MM.1S (cell line): Measurements from ENCODE around the gene KIF16B.
A peak's percentile ranks its signal among the peaks of the same experiment; 100 is the strongest.
"Not testable (repeated sequence)": the region's sequence is repeated elsewhere in the genome, so short reads cannot be mapped to it uniquely, and the experiment has no call there.

Experiments used
- DNase-seq: peaks from one replicate; pipeline ENCODE4 v3.0.0-alpha.2; 2015
- H2AFZ ChIP-seq: fragments of 300-600 bp; sonication (generic); 2 replicates; pipeline ENCODE4 v1.6.0; 2016; ENCODE audit warnings: antibody characterized with exemption, low read length
- H3F3A ChIP-seq: fragments of 300-600 bp; sonication (generic); 2 replicates; pipeline ENCODE4 v1.6.1; 2016; ENCODE audit warnings: mild to moderate bottlenecking, antibody characterized with exemption, low read length, moderate library complexity, mixed read lengths; ENCODE audit not compliant: insufficient read depth
- H3K27ac ChIP-seq: fragments of 300-600 bp; sonication (generic); 2 replicates; pipeline ENCODE4 v1.5.1; 2016; ENCODE audit warnings: mild to moderate bottlenecking, low read length
- H3K27me3 ChIP-seq: fragments of 300-600 bp; sonication (generic); replicated peaks from 2 replicates; pipeline ENCODE4 v1.6.0; 2016; ENCODE audit warnings: low read length; ENCODE audit not compliant: insufficient read depth
- H3K36me3 ChIP-seq: fragments of 300-600 bp; sonication (generic); replicated peaks from 2 replicates; pipeline ENCODE4 v1.6.1; 2016; ENCODE audit warnings: mild to moderate bottlenecking, low read length, mixed read lengths; ENCODE audit not compliant: insufficient read depth
- H3K4me1 ChIP-seq: fragments of 300-600 bp; sonication (generic); 2 replicates; pipeline ENCODE4 v1.6.1; 2016; ENCODE audit warnings: low read length, mixed read lengths
- H3K4me2 ChIP-seq: fragments of 300-600 bp; sonication (generic); 2 replicates; pipeline ENCODE4 v1.6.0; 2016; ENCODE audit warnings: low read depth, low read length
- H3K4me3 ChIP-seq: fragments of 300-600 bp; sonication (generic); 2 replicates; pipeline ENCODE4 v1.5.1; 2016; ENCODE audit warnings: low read length, mixed read lengths
- H3K79me2 ChIP-seq: fragments of 300-600 bp; sonication (generic); 2 replicates; pipeline ENCODE4 v1.6.1; 2016; ENCODE audit warnings: mixed run types, low read length, mixed read lengths
- H3K9ac ChIP-seq: fragments of 300-600 bp; sonication (generic); 2 replicates; pipeline ENCODE4 v1.6.1; 2016; ENCODE audit warnings: low read length, mixed read lengths
- H3K9me2 ChIP-seq: fragments of 300-600 bp; sonication (generic); replicated peaks from 2 replicates; pipeline ENCODE4 v1.6.1; 2016; ENCODE audit warnings: mild to moderate bottlenecking, low read length, mixed read lengths; ENCODE audit not compliant: insufficient read depth
- H3K9me3 ChIP-seq: fragments of 300-600 bp; sonication (generic); replicated peaks from 2 replicates; pipeline ENCODE4 v1.6.1; 2016; ENCODE audit warnings: mild to moderate bottlenecking, low read length, mixed read lengths; ENCODE audit not compliant: insufficient read depth
- H4K20me1 ChIP-seq: fragments of 300-600 bp; sonication (generic); 2 replicates; pipeline ENCODE4 v1.6.1; 2016; ENCODE audit warnings: mild to moderate bottlenecking, low read length, moderate library complexity, mixed read lengths; ENCODE audit not compliant: insufficient read depth
- CTCF ChIP-seq: fragments of 300-600 bp; sonication (generic); IDR thresholded peaks from 2 replicates; pipeline ENCODE4 v1.5.1; 2016; ENCODE audit warnings: antibody characterized with exemption, low read length, mixed read lengths
- EZH2 ChIP-seq: fragments of 300-600 bp; sonication (generic); optimal IDR thresholded peaks from 2 replicates; pipeline ENCODE3; 2017; ENCODE audit warnings: low read depth, mild to moderate bottlenecking, antibody characterized with exemption, low read length, mixed read lengths
- EZH2phosphoT487 ChIP-seq: fragments of 300-600 bp; sonication (generic); IDR thresholded peaks from 2 replicates; pipeline ENCODE4 v1.6.1; 2018; ENCODE audit warnings: antibody characterized with exemption, low read length

Gene KIF16B

DNA sequence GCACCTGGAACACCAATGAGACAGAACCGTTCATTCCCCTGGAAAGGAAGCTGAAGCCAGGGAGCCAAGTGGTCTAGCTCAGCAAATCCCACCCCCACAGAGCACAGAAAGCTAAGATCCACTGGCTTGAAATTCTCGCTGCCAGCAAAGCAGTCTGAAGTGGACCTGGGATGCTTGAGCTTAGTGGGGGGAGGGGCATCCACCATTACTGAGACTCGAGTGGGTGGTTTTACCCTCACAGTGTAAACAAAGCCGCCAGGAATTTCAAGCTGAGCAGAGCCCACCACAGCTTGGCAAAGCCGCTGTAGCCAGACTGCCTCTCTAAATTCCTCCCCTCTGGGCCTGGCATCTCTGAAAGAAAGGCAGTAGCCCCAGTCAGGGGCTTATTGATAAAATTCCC lies 53.1 kb downstream of the KIF16B start:
- Histone ChIP-seq H3K36me3 (no peaks in the 10 kb centered on the region), H3K9ac (no peak overlapping the region), H3K4me2 (no peak overlapping the region), H2AFZ (no peak overlapping the region), H3K4me1 (no peaks in the 10 kb centered on the region), H3K9me3 (no peaks in the 10 kb centered on the region), H3K79me2 (no peaks in the 10 kb centered on the region), H3K27me3 (no peaks in the 10 kb centered on the region), H3K4me3 (no peak overlapping the region), H3K27ac (no peak overlapping the region), H4K20me1 (no peaks in the 10 kb centered on the region), H3K9me2 (no peaks in the 10 kb centered on the region), H3F3A (no peaks in the 10 kb centered on the region)
- DNase-seq: no peak
- TF ChIP-seq EZH2 (no peak), EZH2phosphoT487 (no peak), CTCF (no peak)

GRCh38 chr20:16519673-16520072 lies 53.6 kb downstream of the KIF16B start:
- not testable (repeated sequence) for H3K9me2 ChIP-seq, H3K4me3 ChIP-seq, H2AFZ ChIP-seq, H3K9me3 ChIP-seq, DNase-seq, H3K4me2 ChIP-seq, H3K27me3 ChIP-seq, H3K27ac ChIP-seq, H3K9ac ChIP-seq, H3F3A ChIP-seq, H3K4me1 ChIP-seq, H4K20me1 ChIP-seq, H3K36me3 ChIP-seq, H3K79me2 ChIP-seq

DNA sequence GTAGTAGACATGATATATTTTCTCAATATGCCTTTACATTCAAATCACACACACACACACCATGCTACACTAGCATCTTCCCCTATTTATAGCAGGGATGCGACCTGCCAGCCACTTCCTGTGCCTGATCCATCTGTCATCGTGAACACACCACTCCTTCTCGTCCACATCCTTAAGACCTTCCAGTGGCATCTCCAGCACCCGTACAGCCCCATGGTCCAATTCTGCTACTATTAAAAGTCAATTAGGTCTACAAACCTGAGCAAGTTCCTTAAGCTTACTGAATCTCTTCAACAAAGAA lies 54.5 kb downstream of the KIF16B start:
- Histone ChIP-seq H3K9me3 (no peaks in the 10 kb centered on the region), H3K27ac (no peak overlapping the region), H4K20me1 (no peaks in the 10 kb centered on the region), H3K4me3 (no peak overlapping the region), H3K9ac (no peak overlapping the region), H3K9me2 (no peaks in the 10 kb centered on the region), H3K4me1 (no peaks in the 10 kb centered on the region), H3F3A (no peaks in the 10 kb centered on the region), H3K27me3 (no peaks in the 10 kb centered on the region), H3K79me2 (no peaks in the 10 kb centered on the region), H2AFZ (no peak overlapping the region), H3K4me2 (no peak overlapping the region), H3K36me3 (no peaks in the 10 kb centered on the region)
- no peak for DNase-seq
- no peak for TF ChIP-seq CTCF
- no peak for TF ChIP-seq EZH2
- no peak for TF ChIP-seq EZH2phosphoT487

GRCh38 chr20:16517946-16518783 lies 55.1 kb downstream of the KIF16B start:
- Histone ChIP-seq H3K9ac (no peak overlapping the region), H3K9me2 (no peaks in the 10 kb centered on the region), H3K27ac (no peak overlapping the region), H3K27me3 (no peaks in the 10 kb centered on the region), H3F3A (no peaks in the 10 kb centered on the region), H4K20me1 (no peaks in the 10 kb centered on the region), H3K79me2 (no peaks in the 10 kb centered on the region), H3K4me1 (no peaks in the 10 kb centered on the region), H3K4me2 (no peak overlapping the region), H3K4me3 (no peak overlapping the region), H2AFZ (no peak overlapping the region), H3K36me3 (no peaks in the 10 kb centered on the region), H3K9me3 (no peaks in the 10 kb centered on the region)
- peak; percentile 35 for TF ChIP-seq CTCF
- TF ChIP-seq EZH2phosphoT487: no peak
- DNase-seq: no peak
